ENCODE results near the gene PDCD2L. TPM values are rescaled to one million over a fixed set of nuclear protein-coding genes. Genes with fewer than 3 reads are reported as not detected.
"Not testable (repeated sequence)": the region's sequence is repeated elsewhere in the genome, so short reads cannot be mapped to it uniquely, and the experiment has no call there.

PDCD2L gene
- total RNA-seq, 2 experiments from 2014 or later = 9.4 to 13.4 TPM

GRCh38 chr19:34365463-34366401 is 38.5 kb upstream of the PDCD2L start:
- peaks cover 45% of the 10 kb centered on the region for H3K36me3 Mint-ChIP-seq (ENCODE audit: low read depth)
- peaks cover 57% of the 10 kb centered on the region for H3K4me1 Mint-ChIP-seq
- no peaks in the 10 kb centered on the region for H3K27me3 Mint-ChIP-seq
- H3K27ac Mint-ChIP-seq = peak overlapping the region; percentile 89
- CTCF ChIA-PET = interaction anchor here (1.1 to 1.3 kb wide), 3 partner anchors 9 to 16 kb away, joined by 3 to 4 read pairs (median 3); no protein-coding TSS in a partner anchor
- POLR2A ChIA-PET = no interaction called here
- H3K9me3 Mint-ChIP-seq = no peaks in the 10 kb centered on the region
- DNase-seq = no peak
- peak overlapping the region; percentile 95 for H3K4me3 Mint-ChIP-seq

DNA sequence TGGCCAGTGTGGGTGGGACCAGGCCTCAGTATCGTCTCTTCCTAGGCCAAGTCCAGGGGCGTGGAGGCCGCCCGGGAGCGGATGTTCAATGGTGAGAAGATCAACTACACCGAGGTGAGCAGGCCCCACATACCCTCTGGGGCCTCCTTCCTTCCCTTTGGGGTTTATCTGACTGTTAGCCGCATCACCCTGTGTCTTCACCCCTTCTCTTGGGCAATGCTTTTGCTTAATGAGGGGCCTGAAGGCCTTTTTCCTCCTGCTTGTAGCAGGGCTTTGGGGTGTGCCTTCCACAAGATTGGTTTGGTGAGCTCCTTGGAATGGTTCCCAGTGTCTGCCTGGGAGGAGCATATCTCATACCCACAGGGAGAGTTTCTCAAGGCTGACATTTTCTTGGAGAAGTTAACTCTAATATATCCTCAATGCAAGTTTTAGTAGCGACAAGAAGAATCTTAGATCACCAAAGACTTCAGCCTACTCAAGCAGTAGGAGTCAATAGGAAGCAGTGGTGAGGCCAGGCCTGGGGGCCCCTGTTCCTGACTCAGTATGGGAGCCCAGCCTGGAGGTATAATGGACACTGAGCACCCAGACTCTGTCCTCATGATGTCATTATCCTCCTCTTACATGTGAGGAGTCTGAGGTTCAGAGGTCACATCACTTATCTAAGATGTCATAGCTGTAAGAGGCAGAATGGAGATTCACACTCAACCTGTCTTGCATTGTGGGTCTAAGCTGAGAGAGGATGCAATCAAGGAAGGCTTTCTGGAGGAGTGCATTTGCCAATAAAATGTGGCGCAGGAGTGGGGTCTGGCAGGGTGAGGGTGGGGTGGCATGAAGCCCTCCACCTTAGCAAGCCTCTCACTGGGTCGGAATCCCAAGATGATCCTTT is 37.2 kb upstream of the PDCD2L start:
- peaks cover 52% of the 10 kb centered on the region for H3K36me3 Mint-ChIP-seq (ENCODE audit: low read depth)
- H3K27ac Mint-ChIP-seq = peak overlapping the region; percentile 89
- ChIA-PET CTCF (interaction anchor here (1.1 to 1.3 kb wide), 2 partner anchors 14 to 15 kb away, joined by 3 to 4 read pairs; no protein-coding TSS in a partner anchor), POLR2A (no interaction called here)
- peaks cover 61% of the 10 kb centered on the region for H3K4me1 Mint-ChIP-seq
- peak overlapping the region; percentile 95 for H3K4me3 Mint-ChIP-seq
- H3K9me3 Mint-ChIP-seq = no peaks in the 10 kb centered on the region
- no peak for DNase-seq
- H3K27me3 Mint-ChIP-seq = no peaks in the 10 kb centered on the region

- POLR2A ChIA-PET = no interaction called here
- Mint-ChIP-seq H3K27me3 (no peaks in the 10 kb centered on the region), H3K4me1 (peaks cover 60% of the 10 kb centered on the region), H3K27ac (peak overlapping the region; percentile 71), H3K36me3 (ENCODE audit: low read depth) (peaks cover 52% of the 10 kb centered on the region), H3K4me3 (peak overlapping the region; percentile 95), H3K9me3 (no peaks in the 10 kb centered on the region)
- CTCF ChIA-PET = interaction anchor here (0.5 kb wide), 1 partner anchor 38 kb away, joined by 4 read pairs; no protein-coding TSS in a partner anchor
- DNase-seq = no peak
These were observed 36.6 kb upstream of the PDCD2L start for GRCh38 chr19:34367624-34367957.

- no peak for DNase-seq
- no peaks in the 10 kb centered on the region for H3K9me3 Mint-ChIP-seq
- peaks cover 54% of the 10 kb centered on the region for H3K4me1 Mint-ChIP-seq
- H3K36me3 Mint-ChIP-seq (ENCODE audit: low read depth) = peaks cover 52% of the 10 kb centered on the region
- POLR2A ChIA-PET = no interaction called here
- H3K4me3 Mint-ChIP-seq = no peak overlapping the region
- CTCF ChIA-PET = interaction anchor here (0.5 to 0.8 kb wide), 2 partner anchors 15 to 38 kb away, joined by 3 to 4 read pairs; no protein-coding TSS in a partner anchor
- no peaks in the 10 kb centered on the region for H3K27me3 Mint-ChIP-seq
- H3K27ac Mint-ChIP-seq = no peak overlapping the region
These were observed 35.9 kb upstream of the PDCD2L start for GRCh38 chr19:34368338-34368737.

GRCh38 chr19:34369166-34369565 is 35.0 kb upstream of the PDCD2L start:
- POLR2A ChIA-PET, H3K4me3 Mint-ChIP-seq, H3K27me3 Mint-ChIP-seq, H3K27ac Mint-ChIP-seq, DNase-seq, H3K9me3 Mint-ChIP-seq: not testable (repeated sequence)
- H3K36me3 Mint-ChIP-seq (ENCODE audit: low read depth) = peaks cover 57% of the 10 kb centered on the region
- CTCF ChIA-PET = interaction anchor here (0.6 to 1.3 kb wide), 3 partner anchors 10 to 31 kb away, joined by 3 to 4 read pairs (median 3); no protein-coding TSS in a partner anchor
- H3K4me1 Mint-ChIP-seq = peaks cover 57% of the 10 kb centered on the region

DNA sequence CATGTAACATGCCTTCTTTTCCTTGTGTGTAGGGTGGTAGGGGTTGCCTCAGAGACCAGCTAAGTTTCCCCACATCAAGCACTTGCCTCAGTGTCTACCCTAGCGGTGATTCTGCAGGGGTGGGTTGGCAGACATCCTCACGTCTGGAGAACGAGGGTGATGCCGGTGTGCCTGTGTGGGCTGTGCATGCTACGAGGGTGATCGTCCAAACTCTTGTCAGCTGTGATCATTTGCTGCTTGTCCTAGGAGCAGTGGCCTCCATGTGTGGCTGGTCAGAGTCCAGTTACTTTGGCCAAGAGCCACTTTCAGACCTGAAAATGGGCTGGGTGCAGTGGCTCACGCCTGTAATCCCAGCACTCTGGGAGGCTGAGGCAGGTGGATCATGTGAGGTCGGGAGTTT is 34.1 kb upstream of the PDCD2L start:
- Mint-ChIP-seq H3K4me1 (peaks cover 53% of the 10 kb centered on the region), H3K27ac (no peak overlapping the region), H3K4me3 (no peak overlapping the region), H3K27me3 (no peaks in the 10 kb centered on the region), H3K9me3 (no peaks in the 10 kb centered on the region), H3K36me3 (ENCODE audit: low read depth) (peaks cover 60% of the 10 kb centered on the region)
- POLR2A ChIA-PET = no interaction called here
- no peak for DNase-seq
- CTCF ChIA-PET = interaction anchor here (0.6 to 1.3 kb wide), 4 partner anchors 11 to 190 kb away, joined by 3 to 4 read pairs (median 3); no protein-coding TSS in a partner anchor

GRCh38 chr19:34370983-34371382 is 33.2 kb upstream of the PDCD2L start:
- H3K4me1 Mint-ChIP-seq = peaks cover 51% of the 10 kb centered on the region
- no peaks in the 10 kb centered on the region for H3K27me3 Mint-ChIP-seq
- no peak overlapping the region for H3K4me3 Mint-ChIP-seq
- ChIA-PET CTCF (interaction anchor here (1.0 to 1.2 kb wide), 2 partner anchors 11 to 12 kb away, joined by 3 to 5 read pairs; no protein-coding TSS in a partner anchor), POLR2A (interaction anchor here (0.6 kb wide), 1 partner anchor 364 kb away, joined by 3 read pairs; no protein-coding TSS in a partner anchor)
- DNase-seq = no peak
- peak overlapping the region; percentile 25 for H3K27ac Mint-ChIP-seq
- peaks cover 60% of the 10 kb centered on the region for H3K36me3 Mint-ChIP-seq (ENCODE audit: low read depth)
- no peaks in the 10 kb centered on the region for H3K9me3 Mint-ChIP-seq

DNA sequence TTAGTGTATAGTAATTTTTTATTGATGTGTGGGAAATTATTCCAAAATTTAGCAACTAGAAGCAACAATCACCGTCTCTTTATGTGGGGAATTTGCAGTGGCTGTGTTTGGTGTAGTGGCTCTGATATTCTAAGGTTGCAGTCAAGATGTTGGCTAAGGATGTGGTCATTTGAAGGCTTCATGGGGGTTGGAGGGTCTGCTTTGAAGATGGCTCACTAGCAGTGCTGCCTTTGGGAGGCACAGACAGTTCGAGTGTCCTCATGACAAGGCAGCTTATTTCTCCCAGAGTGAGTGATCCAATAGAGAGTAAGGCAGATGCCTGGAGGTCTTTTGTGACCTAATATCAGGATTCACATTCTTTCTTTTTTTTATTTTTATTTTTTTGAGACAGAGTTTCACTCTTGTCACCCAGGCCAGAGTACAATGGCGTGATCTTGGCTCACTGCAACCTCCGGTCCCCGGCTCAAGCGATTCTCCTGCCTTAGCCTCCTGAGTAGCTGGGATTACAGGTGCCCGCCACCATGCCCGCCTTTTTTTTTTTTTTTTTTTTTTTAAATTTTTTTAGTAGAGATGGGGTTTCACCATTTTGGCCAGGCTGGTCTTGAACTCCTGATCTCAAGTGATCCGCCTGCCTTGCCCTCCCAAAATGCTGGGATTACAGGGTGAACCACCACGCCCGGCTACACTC is 30.5 kb upstream of the PDCD2L start:
- Mint-ChIP-seq H3K27ac (peak overlapping the region; percentile 33), H3K4me3 (no peak overlapping the region), H3K9me3 (no peaks in the 10 kb centered on the region), H3K4me1 (peaks cover 27% of the 10 kb centered on the region), H3K36me3 (ENCODE audit: low read depth) (peaks cover 48% of the 10 kb centered on the region), H3K27me3 (no peaks in the 10 kb centered on the region)
- DNase-seq = no peak
- ChIA-PET POLR2A (no interaction called here), CTCF (interaction anchor here (0.6 to 1.1 kb wide), 3 partner anchors 13 to 978 kb away, joined by 3 to 5 read pairs (median 3); no protein-coding TSS in a partner anchor)

- Mint-ChIP-seq H3K4me1 (peaks cover 16% of the 10 kb centered on the region), H3K36me3 (ENCODE audit: low read depth) (peaks cover 41% of the 10 kb centered on the region), H3K9me3 (no peaks in the 10 kb centered on the region), H3K27me3 (no peaks in the 10 kb centered on the region), H3K27ac (no peak overlapping the region), H3K4me3 (no peak overlapping the region)
- DNase-seq = no peak
- POLR2A ChIA-PET = no interaction called here
- CTCF ChIA-PET = interaction anchor here (0.9 kb wide), 1 partner anchor 9 kb away, joined by 3 read pairs; no protein-coding TSS in a partner anchor
These were observed 28.6 kb upstream of the PDCD2L start for GRCh38 chr19:34375598-34375997.

GRCh38 chr19:34380639-34381241 is 23.5 kb upstream of the PDCD2L start:
- Mint-ChIP-seq H3K27ac (no peak overlapping the region), H3K36me3 (ENCODE audit: low read depth) (peaks cover 62% of the 10 kb centered on the region), H3K27me3 (no peaks in the 10 kb centered on the region), H3K4me3 (no peak overlapping the region), H3K4me1 (no peaks in the 10 kb centered on the region), H3K9me3 (no peaks in the 10 kb centered on the region)
- ChIA-PET CTCF (interaction anchor here (1.0 kb wide), 3 partner anchors 8 to 21 kb away, joined by 3 read pairs; no protein-coding TSS in a partner anchor), POLR2A (no interaction called here)
- no peak for DNase-seq

DNA sequence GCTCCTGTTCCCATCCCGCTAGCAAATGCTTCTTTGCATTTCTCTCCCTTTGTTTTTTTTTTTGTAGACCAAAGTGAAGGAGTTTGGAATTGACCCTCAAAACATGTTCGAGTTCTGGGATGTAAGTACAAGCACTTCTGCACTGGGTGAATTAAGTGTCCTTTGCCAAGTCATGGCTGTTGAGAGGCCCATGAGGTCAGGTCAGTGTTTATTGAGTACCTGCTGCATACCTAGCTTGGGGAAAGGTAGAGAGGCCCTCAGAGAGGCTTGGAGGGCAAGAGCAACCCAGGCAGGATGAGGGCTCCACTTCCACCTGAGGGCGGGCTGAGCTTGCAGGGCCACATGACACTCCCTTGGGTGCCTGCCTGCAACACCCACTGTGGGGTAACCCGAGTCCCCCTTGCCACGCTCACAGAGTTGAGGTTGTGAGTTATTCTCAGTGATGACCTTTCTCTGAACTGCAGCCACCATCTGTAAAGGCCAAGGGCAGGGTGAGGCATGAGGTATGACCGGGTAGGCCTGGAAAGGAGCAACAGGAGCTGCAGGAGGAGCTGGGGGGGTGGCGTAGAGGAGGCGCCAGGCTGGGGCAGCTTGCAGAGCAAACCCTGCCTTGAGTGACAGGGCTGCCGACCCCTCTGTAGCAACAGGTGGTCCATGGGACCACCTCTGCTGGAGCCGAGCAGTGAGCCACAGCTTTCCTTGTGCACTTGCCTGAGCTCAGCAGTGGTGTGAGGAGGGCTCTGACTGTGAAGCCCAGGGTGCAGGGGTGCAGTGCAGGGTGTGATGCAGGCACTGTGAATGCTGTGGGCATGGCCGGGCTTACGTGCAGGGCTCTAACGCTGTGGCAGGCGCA is 22.6 kb upstream of the PDCD2L start:
- ChIA-PET CTCF (interaction anchor here (1.0 kb wide), 4 partner anchors 9 to 22 kb away, joined by 3 read pairs; no protein-coding TSS in a partner anchor), POLR2A (no interaction called here)

More for the DNA sequence above, 22.6 kb upstream of the PDCD2L start:
- Mint-ChIP-seq H3K4me3 (no peak overlapping the region), H3K27me3 (no peaks in the 10 kb centered on the region), H3K4me1 (no peaks in the 10 kb centered on the region), H3K9me3 (no peaks in the 10 kb centered on the region), H3K36me3 (ENCODE audit: low read depth) (peaks cover 70% of the 10 kb centered on the region), H3K27ac (no peak overlapping the region)
- no peak for DNase-seq

All from activated CD4-positive, alpha-beta T cell treated with anti-CD3 and anti-CD28 coated beads, Interleukin-2, amount 10 ng/mL, durations not matched to agents 7 days and 5 days (primary cell).